Osteocyte (in vitro differentiated cells): ENCODE data around the gene GAMT. TPM values are rescaled to one million over a fixed set of nuclear protein-coding genes. Genes with fewer than 3 reads are reported as not detected.

Experiments
- DNase-seq: peaks from one replicate; pipeline ENCODE4 v3.0.0; 2021; ENCODE audit warnings: mixed read lengths; ENCODE audit not compliant: unreplicated experiment; ENCODE audit errors: extremely low spot score
- H3K27ac Mint-ChIP-seq: one replicate; pipeline ENCODE4 v1.8.0; 2021; ENCODE audit warnings: mild to moderate bottlenecking, mixed read lengths; ENCODE audit not compliant: unreplicated experiment
- H3K27me3 Mint-ChIP-seq: one replicate; pipeline ENCODE4 v1.8.0; 2021; ENCODE audit warnings: mixed read lengths; ENCODE audit not compliant: unreplicated experiment
- H3K36me3 Mint-ChIP-seq: one replicate; pipeline ENCODE4 v1.8.0; 2021; ENCODE audit warnings: mixed read lengths; ENCODE audit not compliant: unreplicated experiment
- H3K4me1 Mint-ChIP-seq: one replicate; pipeline ENCODE4 v1.8.0; 2021; ENCODE audit warnings: mixed read lengths; ENCODE audit not compliant: unreplicated experiment
- H3K4me3 Mint-ChIP-seq: one replicate; pipeline ENCODE4 v1.8.0; 2021; ENCODE audit warnings: mild to moderate bottlenecking, moderate library complexity, mixed read lengths; ENCODE audit not compliant: unreplicated experiment
- H3K9me3 Mint-ChIP-seq: one replicate; pipeline ENCODE4 v1.8.0; 2021; ENCODE audit warnings: mixed read lengths; ENCODE audit not compliant: unreplicated experiment
- total RNA-seq: library from RNA; stranded (reverse); gene quantifications from 2 replicates; pipeline ENCODE4 v1.2.1, GENCODE V29; 2021
- TF ChIP-seq, protein P1 (sequence below): fragments of 200-600 bp; sonication (generic); IDR thresholded peaks from 2 replicates; pipeline ENCODE4 v1.5.0; 2021; ENCODE audit warnings: antibody characterized with exemption, mild to moderate bottlenecking, moderate library complexity

GAMT gene
- total RNA-seq, 1 donor from 2014 or later = 35.3 TPM

DNA sequence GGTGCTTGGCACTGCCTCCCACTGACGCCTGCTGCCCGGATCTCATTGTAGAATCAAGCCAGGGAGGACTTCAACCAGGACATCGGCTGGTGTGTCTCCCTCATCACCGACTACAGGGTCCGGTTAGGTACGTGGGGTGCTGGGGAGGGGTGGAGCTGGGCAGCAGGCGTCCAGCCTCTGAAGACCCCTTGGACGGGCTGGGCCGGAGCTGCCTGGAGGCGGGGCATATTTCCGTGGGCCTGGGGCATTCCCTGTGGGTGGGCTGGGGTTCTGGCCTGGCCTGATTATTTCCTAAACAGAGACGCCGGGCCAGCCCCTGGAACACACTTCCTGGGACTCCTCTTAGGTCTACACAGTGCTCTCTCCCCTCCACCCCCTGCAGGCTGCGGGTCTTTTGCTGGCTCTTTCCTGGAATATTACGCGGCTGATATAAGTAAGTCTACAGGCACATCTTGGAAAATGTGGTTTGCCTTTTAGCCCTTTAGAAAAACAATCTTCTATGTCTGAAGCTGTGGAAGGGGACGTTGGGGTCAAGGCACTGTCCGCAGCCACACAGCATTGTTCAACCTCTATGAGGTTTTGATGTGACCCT, 32.0 kb downstream of the GAMT start:
- no peak overlapping the region for H3K4me3 Mint-ChIP-seq
- no peaks in the 10 kb centered on the region for H3K9me3 Mint-ChIP-seq
- no peaks in the 10 kb centered on the region for H3K27me3 Mint-ChIP-seq
- no peaks in the 10 kb centered on the region for H3K4me1 Mint-ChIP-seq
- no peak overlapping the region for H3K27ac Mint-ChIP-seq
- TF ChIP-seq, protein P1, sequence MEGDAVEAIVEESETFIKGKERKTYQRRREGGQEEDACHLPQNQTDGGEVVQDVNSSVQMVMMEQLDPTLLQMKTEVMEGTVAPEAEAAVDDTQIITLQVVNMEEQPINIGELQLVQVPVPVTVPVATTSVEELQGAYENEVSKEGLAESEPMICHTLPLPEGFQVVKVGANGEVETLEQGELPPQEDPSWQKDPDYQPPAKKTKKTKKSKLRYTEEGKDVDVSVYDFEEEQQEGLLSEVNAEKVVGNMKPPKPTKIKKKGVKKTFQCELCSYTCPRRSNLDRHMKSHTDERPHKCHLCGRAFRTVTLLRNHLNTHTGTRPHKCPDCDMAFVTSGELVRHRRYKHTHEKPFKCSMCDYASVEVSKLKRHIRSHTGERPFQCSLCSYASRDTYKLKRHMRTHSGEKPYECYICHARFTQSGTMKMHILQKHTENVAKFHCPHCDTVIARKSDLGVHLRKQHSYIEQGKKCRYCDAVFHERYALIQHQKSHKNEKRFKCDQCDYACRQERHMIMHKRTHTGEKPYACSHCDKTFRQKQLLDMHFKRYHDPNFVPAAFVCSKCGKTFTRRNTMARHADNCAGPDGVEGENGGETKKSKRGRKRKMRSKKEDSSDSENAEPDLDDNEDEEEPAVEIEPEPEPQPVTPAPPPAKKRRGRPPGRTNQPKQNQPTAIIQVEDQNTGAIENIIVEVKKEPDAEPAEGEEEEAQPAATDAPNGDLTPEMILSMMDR = no peak
- no peak for DNase-seq
- H3K36me3 Mint-ChIP-seq = peaks cover 23% of the 10 kb centered on the region

DNA sequence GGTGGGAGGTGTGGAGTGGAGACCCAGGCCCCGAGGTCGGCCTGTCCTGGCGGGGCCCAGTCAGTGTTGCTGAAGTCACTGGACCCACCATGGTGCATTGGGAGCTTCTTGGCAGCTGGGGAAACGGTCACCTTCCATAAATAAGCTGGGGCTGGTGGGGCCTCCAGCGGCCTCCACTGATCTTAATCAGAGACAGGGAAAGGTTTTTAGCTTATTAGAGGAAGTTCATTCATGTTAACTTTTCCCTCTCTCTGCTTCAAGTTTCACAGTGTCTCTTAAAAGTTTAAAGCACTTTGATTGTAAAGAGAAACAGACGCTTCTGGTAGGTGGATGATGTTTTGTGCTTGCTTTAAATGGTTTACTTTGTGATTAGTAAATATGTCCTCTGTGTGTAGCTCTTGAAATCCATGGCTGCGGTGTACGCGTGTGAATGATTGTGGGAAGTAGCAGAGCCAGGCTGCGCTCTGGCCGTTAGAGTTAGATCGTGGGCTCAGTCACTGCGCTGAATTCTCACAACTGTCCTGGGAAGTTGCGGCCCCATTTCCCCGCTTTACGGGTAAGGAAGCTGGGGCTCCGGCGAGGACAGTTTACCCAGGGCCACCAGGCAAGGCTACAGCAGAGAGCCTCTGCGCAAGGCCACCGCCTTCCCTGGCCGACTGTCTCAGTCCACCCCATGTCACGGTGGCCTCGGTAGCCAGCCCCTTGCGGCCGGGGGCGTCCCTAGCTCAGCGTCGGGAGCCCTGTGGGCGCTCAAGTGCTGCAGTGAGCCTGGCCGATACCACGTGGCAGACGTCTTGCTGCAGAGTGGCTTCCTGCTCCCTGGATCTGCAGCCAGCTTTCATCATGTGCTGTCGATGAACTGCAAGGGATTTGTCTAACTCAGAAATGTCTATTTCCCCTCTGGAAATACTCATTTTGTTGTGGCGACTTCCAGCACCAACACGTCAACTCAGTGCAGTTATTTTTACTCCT, 34.2 kb downstream of the GAMT start:
- no peak for DNase-seq
- no peak overlapping the region for H3K4me3 Mint-ChIP-seq
- no peaks in the 10 kb centered on the region for H3K9me3 Mint-ChIP-seq
- peaks cover 7% of the 10 kb centered on the region for H3K4me1 Mint-ChIP-seq
- TF ChIP-seq, protein P1 = no peak
- H3K27me3 Mint-ChIP-seq = no peaks in the 10 kb centered on the region
- no peak overlapping the region for H3K27ac Mint-ChIP-seq
- H3K36me3 Mint-ChIP-seq = peaks cover 25% of the 10 kb centered on the region

DNA sequence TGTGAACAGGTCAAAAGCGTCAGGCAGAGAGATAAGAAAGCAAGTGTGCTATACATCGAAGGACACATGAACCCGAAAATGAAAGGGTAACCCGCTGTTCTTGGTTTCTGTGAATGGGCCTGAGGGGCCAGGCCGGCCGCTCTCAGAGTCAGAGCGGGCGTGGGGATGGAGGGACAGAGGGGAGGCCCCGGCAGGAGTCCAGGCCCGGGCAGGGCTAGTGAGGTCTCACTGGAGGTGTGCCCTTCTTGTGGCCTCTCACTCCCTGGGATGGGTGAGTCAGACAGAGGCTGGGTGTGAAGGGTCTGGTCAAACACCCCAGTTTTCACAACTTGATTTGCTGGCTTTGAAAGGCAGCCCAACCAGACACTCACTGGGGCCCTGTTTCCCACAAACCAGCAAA, 35.0 kb downstream of the GAMT start:
- Mint-ChIP-seq H3K36me3 (peaks cover 23% of the 10 kb centered on the region), H3K4me1 (peaks cover 16% of the 10 kb centered on the region), H3K4me3 (no peak overlapping the region), H3K27ac (no peak overlapping the region), H3K9me3 (no peaks in the 10 kb centered on the region), H3K27me3 (no peaks in the 10 kb centered on the region)
- no peak for DNase-seq
- TF ChIP-seq, protein P1 = no peak

DNA sequence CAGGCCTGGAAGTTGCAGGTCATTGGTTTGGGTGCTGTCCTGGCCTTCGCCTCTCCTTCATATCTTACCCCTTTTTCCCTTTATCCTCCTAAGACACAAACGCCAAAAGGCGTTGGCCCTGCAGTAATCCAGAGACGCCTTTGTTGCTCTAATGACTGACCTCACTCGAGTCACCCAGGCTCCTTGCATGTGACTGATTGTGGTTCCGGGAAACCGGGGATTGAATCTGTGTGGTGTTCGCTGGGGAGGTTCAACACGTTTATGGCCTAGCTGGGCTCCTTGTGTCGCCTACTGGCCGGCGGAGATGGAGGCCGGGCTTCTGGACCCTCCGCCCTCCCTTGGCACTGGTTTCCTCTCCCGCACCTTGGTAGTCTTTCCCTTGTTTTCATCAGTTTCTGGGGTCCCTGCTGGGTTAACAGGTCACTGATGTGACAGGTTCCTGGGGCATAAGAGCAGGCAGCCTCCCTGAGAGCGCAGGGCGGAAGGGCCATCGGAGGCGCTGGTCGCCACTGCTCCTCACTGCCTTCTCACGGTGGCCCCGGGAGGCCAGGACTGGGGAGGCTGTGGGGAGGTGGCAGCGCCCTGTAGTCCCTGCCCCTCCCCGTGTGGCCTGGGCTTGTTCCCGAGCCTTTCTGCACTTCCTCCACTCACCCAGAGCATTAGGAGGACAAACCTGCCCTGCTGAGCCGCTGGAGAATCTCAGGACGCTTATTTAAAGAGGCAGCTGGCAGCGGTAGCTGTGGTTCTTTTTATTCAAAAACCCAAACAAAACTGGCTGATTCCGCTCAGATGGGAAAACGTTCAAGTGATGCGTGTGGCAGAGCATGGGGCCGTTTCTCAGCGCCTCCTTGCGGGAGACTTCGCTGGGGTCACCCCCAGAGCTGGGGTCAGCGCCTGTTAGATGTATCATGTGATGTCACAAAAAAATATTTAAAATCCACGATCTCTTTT, 35.7 kb downstream of the GAMT start:
- no peak overlapping the region for H3K4me3 Mint-ChIP-seq
- TF ChIP-seq, protein P1 = no peak
- peaks cover 23% of the 10 kb centered on the region for H3K36me3 Mint-ChIP-seq
- no peak for DNase-seq
- H3K27me3 Mint-ChIP-seq = no peaks in the 10 kb centered on the region
- H3K4me1 Mint-ChIP-seq = peaks cover 22% of the 10 kb centered on the region
- H3K27ac Mint-ChIP-seq = no peak overlapping the region
- no peaks in the 10 kb centered on the region for H3K9me3 Mint-ChIP-seq
